ENCODE data around the gene TP53TG5. TPM values are rescaled to one million over a fixed set of nuclear protein-coding genes. Genes with fewer than 3 reads are reported as not detected.

Gene TP53TG5
- total and polyA plus RNA-seq, 10 of the 15 experiments (the other 5 are each of a cell fraction or from before 2014, with no cell fraction given) = 0.24 TPM; not detected in 9

GRCh38 chr20:45346291-45346718 lies 31.8 kb downstream of the TP53TG5 start:
- ATAC-seq (peak; percentile 48), DNase-seq (ENCODE audit: low read depth, low spot score) (no peak), FAIRE-seq (no peak)
- CTCF ChIA-PET = interaction anchor here (1.1 to 3.8 kb wide), 6 partner anchors 11 to 91 kb away, joined by 3 to 13 read pairs (median 4); no protein-coding TSS in a partner anchor
- peaks cover 2% of the 10 kb centered on the region; the same call in 1 of the 2 replicates for H4K20me1 ChIP-seq (ENCODE audit: control insufficient read depth, insufficient read depth)
- H3K4me2 ChIP-seq (ENCODE audit: control insufficient read depth, insufficient read depth) = no peak overlapping the region; the same call in 1 of the 2 replicates
- RAD21 ChIA-PET (ENCODE audit: unreplicated experiment) = no interaction called here
- 0 out of 4 replicates have a peak, but pooled peaks cover 0 to 6% of the 10 kb centered on the region in 2 experiments for H3K27me3 ChIP-seq (replicated peaks in 1 of 2; ENCODE audit: control insufficient read depth in 2 of 2, insufficient read depth in 2 of 2, low read length in 1 of 2)
- TF ChIP-seq ATF2 (IDR thresholded peaks at IDR 0.05; ENCODE audit: low read length) = no peak
- 0 out of 4 replicates have a peak, but pooled peaks of 1 of the 2 experiments have one; percentile 12 for TF ChIP-seq BHLHE40 (IDR thresholded peaks at IDR 0.05; ENCODE audit: borderline replicate concordance in 1 of 2, low read depth in 2 of 2, low read length in 1 of 2)
- no peak for TF ChIP-seq NFIC (IDR thresholded peaks at IDR 0.05; ENCODE audit: low read depth, low read length)
- TF ChIP-seq MTA3 (IDR thresholded peaks at IDR 0.05; ENCODE audit: borderline replicate concordance, low read length) = no peak
- TF ChIP-seq, protein P1, sequence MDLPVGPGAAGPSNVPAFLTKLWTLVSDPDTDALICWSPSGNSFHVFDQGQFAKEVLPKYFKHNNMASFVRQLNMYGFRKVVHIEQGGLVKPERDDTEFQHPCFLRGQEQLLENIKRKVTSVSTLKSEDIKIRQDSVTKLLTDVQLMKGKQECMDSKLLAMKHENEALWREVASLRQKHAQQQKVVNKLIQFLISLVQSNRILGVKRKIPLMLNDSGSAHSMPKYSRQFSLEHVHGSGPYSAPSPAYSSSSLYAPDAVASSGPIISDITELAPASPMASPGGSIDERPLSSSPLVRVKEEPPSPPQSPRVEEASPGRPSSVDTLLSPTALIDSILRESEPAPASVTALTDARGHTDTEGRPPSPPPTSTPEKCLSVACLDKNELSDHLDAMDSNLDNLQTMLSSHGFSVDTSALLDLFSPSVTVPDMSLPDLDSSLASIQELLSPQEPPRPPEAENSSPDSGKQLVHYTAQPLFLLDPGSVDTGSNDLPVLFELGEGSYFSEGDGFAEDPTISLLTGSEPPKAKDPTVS (IDR thresholded peaks at IDR 0.05; ENCODE audit: low read depth, low read length) = no peak
- TF ChIP-seq RAD21 (IDR thresholded peaks at IDR 0.05; ENCODE audit: insufficient read depth, low read depth, low read length) = no peak
- TF ChIP-seq NR2F1 (conservative IDR thresholded peaks at IDR 0.05) = 0 out of 2 replicates have a peak, but pooled peaks have one; percentile 21
- H2AFZ ChIP-seq (ENCODE audit: control insufficient read depth, low read depth, low read length) = no peak overlapping the region
- intact Hi-C loops (cut with micrococcal nuclease; ENCODE audit: unreplicated experiment) = no loop called here
- H3K9me3 ChIP-seq (replicated peaks; ENCODE audit: control insufficient read depth, insufficient read depth, low read length) = no peaks in the 10 kb centered on the region
- 43% methylated on average over 3 of the region's 3 CpGs for WGBS (ENCODE audit: insufficient coverage, insufficient replicate concordance, low lambda C conversion rate, missing lambda C conversion rate)
- H3K27ac ChIP-seq (ENCODE audit: control insufficient read depth, insufficient read depth) = no peak overlapping the region
- BruUV-seq (replicated peaks) = no TSS peak
- H3K4me3 ChIP-seq = no peak overlapping the region
- no peaks in the 10 kb centered on the region for H3K36me3 ChIP-seq (ENCODE audit: control insufficient read depth in 2 of 2, insufficient read depth in 2 of 2, low read length in 1 of 2)
- in situ Hi-C loops (cut with MboI) = no loop called here
- no peak overlapping the region for H3K9ac ChIP-seq (ENCODE audit: control insufficient read depth, insufficient read depth, low read length)
- H3K4me1 ChIP-seq (ENCODE audit: control insufficient read depth, insufficient read depth, low read length) = peaks cover 6% of the 10 kb centered on the region
- no peaks in the 10 kb centered on the region for H3K79me2 ChIP-seq (ENCODE audit: control insufficient read depth, insufficient read depth, low read length)
- POLR2A ChIA-PET = interaction anchor here (1.7 kb wide), 1 partner anchor 10 kb away, joined by 7 read pairs; no protein-coding TSS in a partner anchor
- SMC1A ChIA-PET (ENCODE audit: uncharacterized antibody, unreplicated experiment) = interaction anchor here (0.7 to 1.6 kb wide), 6 partner anchors 17 to 286 kb away, joined by 3 to 6 read pairs (median 4); partner anchors contain the start of gene SYS1

Data from GM12878 (cell line).